IMR-90 (cell line): ENCODE results near the gene KCNQ5. TPM values are rescaled to one million over a fixed set of nuclear protein-coding genes. Genes with fewer than 3 reads are reported as not detected.

Experiments
- ATAC-seq: fragments of 200-7000 bp; cut with Tn5 transposase; 2 replicates; pipeline ENCODE4 v1.9.1; 2020; ENCODE audit warnings: low read depth, mild to moderate bottlenecking, moderate library complexity
- BruUV-seq: library from RNA; stranded (reverse); fragments of 400-500 nt; replicated peaks from 2 replicates; lab custom pipeline; 2021; lab: Mats Ljungman, UMichigan
- CTCF ChIA-PET: fragments of 300-600 bp; formaldehyde crosslinking; extraction: SDS; loops from one replicate; lab custom pipeline; 2021; ENCODE audit warnings: antibody characterized with exemption; lab: Yijun Ruan, JAX
- POLR2A ChIA-PET: fragments of 300-600 bp; sonication (Branson Sonifier 250); formaldehyde crosslinking; loops from one replicate; lab custom pipeline; 2022; ENCODE audit warnings: antibody characterized with exemption; ENCODE audit not compliant: unreplicated experiment; lab: Charles Lee
- DNase-seq: peaks from one replicate; pipeline ENCODE4 v3.0.0; 2013
- H2AFZ ChIP-seq: replicated peaks from 2 replicates; pipeline ENCODE3; 2013; ENCODE audit warnings: low read length, mild to moderate bottlenecking; ENCODE audit not compliant: poor library complexity
- H2AK5ac ChIP-seq: 2 replicates; pipeline ENCODE4 v1.6.1; 2013; ENCODE audit warnings: low read depth, low read length, inconsistent platforms
- H2AK9ac ChIP-seq: replicated peaks from 2 replicates; pipeline ENCODE3; 2013; ENCODE audit warnings: mild to moderate bottlenecking, low read depth, low read length, moderate library complexity; ENCODE audit not compliant: poor library complexity
- H2BK120ac ChIP-seq: 2 replicates; pipeline ENCODE4 v1.6.1; 2013; ENCODE audit warnings: low read depth, low read length, inconsistent platforms
- H2BK15ac ChIP-seq: 3 replicates; pipeline ENCODE4 v1.6.1; 2013; ENCODE audit warnings: low read depth, low read length, inconsistent platforms
- H2BK20ac ChIP-seq: 2 replicates; pipeline ENCODE4 v1.6.1; 2013; ENCODE audit warnings: low read depth, mild to moderate bottlenecking, inconsistent platforms, low read length, moderate library complexity
- H2BK5ac ChIP-seq: 2 replicates; pipeline ENCODE4 v1.6.1; 2013; ENCODE audit warnings: mild to moderate bottlenecking, low read depth, low read length, inconsistent platforms; ENCODE audit not compliant: poor library complexity, severe bottlenecking
- H3K14ac ChIP-seq: replicated peaks from 2 replicates; pipeline ENCODE4 v1.6.1; 2013; ENCODE audit warnings: low read depth, low read length, inconsistent platforms
- H3K18ac ChIP-seq: 2 replicates; pipeline ENCODE4 v1.6.1; 2013; ENCODE audit warnings: low read depth, low read length, control low read depth
- H3K23ac ChIP-seq: 2 replicates; pipeline ENCODE4 v1.6.1; 2013; ENCODE audit warnings: low read depth, low read length, inconsistent platforms
- H3K27ac ChIP-seq: 2 replicates; pipeline ENCODE4 v1.5.1; 2013; ENCODE audit warnings: mild to moderate bottlenecking, control low read depth, low read length; ENCODE audit not compliant: insufficient read depth
- H3K27me3 ChIP-seq: 2 replicates; pipeline ENCODE4 v1.6.1; 2013; ENCODE audit warnings: low read length; ENCODE audit not compliant: control insufficient read depth, insufficient read depth
- H3K36me3 ChIP-seq: 2 replicates; pipeline ENCODE4 v1.6.1; 2013; ENCODE audit warnings: low read length, mixed read lengths; ENCODE audit not compliant: control insufficient read depth, insufficient read depth
- H3K4ac ChIP-seq: 2 replicates; pipeline ENCODE4 v1.6.1; 2013; ENCODE audit warnings: low read depth, low read length, inconsistent platforms
- H3K4me1 ChIP-seq: 2 replicates; pipeline ENCODE4 v1.6.1; 2013; ENCODE audit warnings: low read length, mixed read lengths; ENCODE audit not compliant: control insufficient read depth, insufficient read depth
- H3K4me2 ChIP-seq: 2 replicates; pipeline ENCODE4 v1.6.1; 2013; ENCODE audit warnings: low read depth, mild to moderate bottlenecking, control low read depth, low read length, moderate library complexity
- H3K4me3 ChIP-seq: 2 replicates; pipeline ENCODE4 v1.5.1; 2013; ENCODE audit warnings: low read depth, mild to moderate bottlenecking, control low read depth, low read length, moderate library complexity; ENCODE audit not compliant: insufficient read depth
- H3K56ac ChIP-seq: 2 replicates; pipeline ENCODE4 v1.6.1; 2013; ENCODE audit warnings: low read length, inconsistent platforms; ENCODE audit not compliant: insufficient read depth; ENCODE audit errors: extremely low read depth
- H3K79me1 ChIP-seq, 2 experiments: 2 replicates each; pipeline ENCODE4 v1.6.1; 2013; ENCODE audit warnings: low read length in 2 of 2, inconsistent platforms in 1 of 2, low read depth in 1 of 2
- H3K9ac ChIP-seq: 2 replicates; pipeline ENCODE4 v1.6.1; 2013; ENCODE audit warnings: low read depth, low read length, control low read depth
- H3K9me1 ChIP-seq: 2 replicates; pipeline ENCODE4 v1.6.1; 2013; ENCODE audit warnings: low read length, inconsistent platforms; ENCODE audit not compliant: insufficient read depth
- H3K9me3 ChIP-seq: 2 replicates; pipeline ENCODE4 v1.6.1; 2013; ENCODE audit warnings: low read length; ENCODE audit not compliant: control insufficient read depth, insufficient read depth
- H4K20me1 ChIP-seq: 2 replicates; pipeline ENCODE4 v1.6.1; 2013; ENCODE audit warnings: low read length, inconsistent platforms; ENCODE audit not compliant: insufficient read depth
- H4K5ac ChIP-seq: 2 replicates; pipeline ENCODE4 v1.6.1; 2013; ENCODE audit warnings: mild to moderate bottlenecking, low read depth, low read length, control low read depth
- H4K8ac ChIP-seq, 2 experiments: 2 replicates each; pipeline ENCODE4 v1.6.1; 2013; ENCODE audit warnings: low read depth in 2 of 2, low read length in 2 of 2, control low read depth in 1 of 2, inconsistent platforms in 1 of 2
- H4K91ac ChIP-seq: 2 replicates; pipeline ENCODE4 v1.6.1; 2013; ENCODE audit warnings: low read depth, low read length, inconsistent platforms; ENCODE audit not compliant: insufficient read depth
- CHD1 ChIP-seq: IDR thresholded peaks from 2 replicates; pipeline ENCODE4 v1.6.1; 2012; ENCODE audit warnings: low read depth, low read length, improper control_type of control experiment
- MAFK ChIP-seq: IDR thresholded peaks from 2 replicates; pipeline ENCODE4 v1.6.1; 2012; ENCODE audit warnings: low read depth, low read length, improper control_type of control experiment
- NFE2L2 ChIP-seq: fragments of 150-350 bp; IDR thresholded peaks from 2 replicates; pipeline ENCODE4 v1.6.1; 2016; ENCODE audit warnings: low read depth, mild to moderate bottlenecking, low read length
- RAD21 ChIP-seq: IDR thresholded peaks from 2 replicates; pipeline ENCODE4 v1.6.1; 2012; ENCODE audit warnings: low read length, improper control_type of control experiment
- SMC3 ChIP-seq: fragments of 150-350 bp; IDR thresholded peaks from 2 replicates; pipeline ENCODE4 v1.6.1; 2016; ENCODE audit warnings: low read depth, mild to moderate bottlenecking, antibody characterized with exemption, low read length, moderate library complexity
- WGBS, 2 experiments: methylation state at CpG; one replicate each; pipeline versions ENCODE4 v1.1.5 to v1.1.7; 2013; ENCODE audit warnings: missing lambda C conversion rate in 2 of 2; ENCODE audit not compliant: insufficient read length in 1 of 2; ENCODE audit errors: extremely low coverage in 2 of 2; 5-methylcytosine and 5-hydroxymethylcytosine counted together
- dilution Hi-C: fragments of 300-500 bp; cut with HindIII; formaldehyde crosslinking; loops from one replicate; pipeline ENCODE4 v1.14.3; 2018; ENCODE audit warnings: low sequenced_read_pairs; ENCODE audit not compliant: unreplicated experiment
- in situ Hi-C: fragments of 300-500 bp; cut with MboI; formaldehyde crosslinking; loops from 3 replicates; pipeline ENCODE4 v1.14.3; 2019; ENCODE audit warnings: low sequenced_read_pairs, inconsistent platforms, mixed read lengths
- intact Hi-C: fragments of 100-400 bp; cut with micrococcal nuclease; formaldehyde crosslinking; loops from 2 replicates; pipeline ENCODE4 v1.10.0; 2022
- polyA plus RNA-seq, 3 experiments: library from polyadenylated mRNA; depleted of rRNA; stranded (reverse); fragments of >200 nt; gene quantifications; 2 replicates each; pipeline ENCODE4 v1.2.3, GENCODE V29; 2012; ENCODE audit warnings: low replicate concordance in 1 of 3
- total RNA-seq: library from RNA; depleted of rRNA; stranded (reverse); fragments of >200 nt; gene quantifications from 2 replicates; pipeline ENCODE4 v1.2.3, GENCODE V29; 2012

Gene KCNQ5
- total and polyA plus RNA-seq, 2 of the 4 experiments (the other 2 are of a cell fraction), result 0.75 to 1.3 TPM

DNA sequence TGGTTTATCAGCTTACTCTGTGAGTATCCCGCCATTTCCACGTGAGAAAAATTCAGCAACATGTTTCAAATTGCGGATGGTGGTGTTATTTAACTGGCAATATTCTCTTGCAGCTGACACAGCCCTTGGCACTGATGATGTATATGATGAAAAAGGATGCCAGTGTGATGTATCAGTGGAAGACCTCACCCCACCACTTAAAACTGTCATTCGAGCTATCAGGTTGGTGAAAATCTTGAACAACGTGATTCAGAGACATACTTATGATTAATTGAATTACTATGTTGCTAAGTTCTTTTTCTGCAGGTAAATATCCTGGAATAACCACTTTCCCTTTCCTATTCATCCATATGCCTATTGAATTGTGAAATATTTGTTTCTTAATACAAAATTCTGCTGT, 547.8 kb downstream of the KCNQ5 start:
- H4K91ac ChIP-seq, result no peak overlapping the region
- intact Hi-C loops (no loop called here), dilution Hi-C loops (no loop called here), in situ Hi-C loops (no loop called here)
- H3K36me3 ChIP-seq, result no peaks in the 10 kb centered on the region
- H3K23ac ChIP-seq, result no peak overlapping the region
- H3K27ac ChIP-seq, result no peak overlapping the region
- no peak overlapping the region for H2BK15ac ChIP-seq
- no peak overlapping the region for H3K4me2 ChIP-seq
- TF ChIP-seq SMC3 (no peak), RAD21 (no peak), NFE2L2 (no peak), CHD1 (no peak), MAFK (no peak)
- H3K9me3 ChIP-seq, result no peaks in the 10 kb centered on the region
- H3K56ac ChIP-seq, result no peak overlapping the region
- DNase-seq (no peak), ATAC-seq (no peak)
- no peak overlapping the region for H2BK20ac ChIP-seq
- no peaks in the 10 kb centered on the region for H3K9me1 ChIP-seq
- H3K9ac ChIP-seq, result no peak overlapping the region
- no peak overlapping the region for H2AK9ac ChIP-seq
- no peak overlapping the region for H3K4ac ChIP-seq
- H2AFZ ChIP-seq, result no peak overlapping the region
- no peak overlapping the region for H4K5ac ChIP-seq
- no peak overlapping the region for H3K4me3 ChIP-seq
- no peaks in the 10 kb centered on the region for H3K79me1 ChIP-seq
- WGBS, 2 experiments, result no CpG with 5 or more reads among the region's 5 CpGs
- no peak overlapping the region for H3K18ac ChIP-seq
- H3K4me1 ChIP-seq, result no peaks in the 10 kb centered on the region
- no TSS peak for BruUV-seq
- POLR2A ChIA-PET, result interaction anchor here (0.7 kb wide), 1 partner anchor 212 kb away, joined by 5 read pairs; no protein-coding TSS in a partner anchor
- no peak overlapping the region for H4K8ac ChIP-seq
- CTCF ChIA-PET, result interaction anchor here (0.6 to 1.5 kb wide), 2 partner anchors 12 to 25 kb away, joined by 3 to 4 read pairs; no protein-coding TSS in a partner anchor
- no peaks in the 10 kb centered on the region for H3K27me3 ChIP-seq
- no peak overlapping the region for H2BK5ac ChIP-seq
- no peak overlapping the region for H2BK120ac ChIP-seq
- H2AK5ac ChIP-seq, result no peak overlapping the region
- no peaks in the 10 kb centered on the region for H4K20me1 ChIP-seq
- no peak overlapping the region for H3K14ac ChIP-seq
